ENCODE data around the gene ACSL4.

DNA sequence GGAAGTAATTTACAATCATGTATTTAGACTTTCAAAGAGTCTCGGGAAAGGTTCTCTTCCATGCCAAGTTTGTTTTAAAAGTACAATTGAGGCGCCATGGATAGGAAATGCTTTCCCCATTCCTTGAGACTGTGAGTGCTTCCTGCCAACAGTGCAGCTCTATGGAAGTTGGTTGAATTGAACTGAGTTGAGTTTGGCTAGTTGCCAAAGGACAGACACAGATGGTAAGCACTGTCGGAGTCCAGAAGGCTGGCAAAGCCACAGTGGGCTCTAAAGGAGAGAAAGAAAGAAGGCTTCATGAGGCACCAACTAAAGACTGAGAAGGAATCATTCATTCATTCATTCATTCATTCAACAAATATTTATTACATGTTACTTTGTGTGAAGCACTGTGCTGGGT lies 103.7 kb downstream of the ACSL4 start:
- TF ChIP-seq EZH2phosphoT487 (IDR thresholded peaks at IDR 0.05; ENCODE audit: borderline replicate concordance): no peak
- TF ChIP-seq, protein P1, sequence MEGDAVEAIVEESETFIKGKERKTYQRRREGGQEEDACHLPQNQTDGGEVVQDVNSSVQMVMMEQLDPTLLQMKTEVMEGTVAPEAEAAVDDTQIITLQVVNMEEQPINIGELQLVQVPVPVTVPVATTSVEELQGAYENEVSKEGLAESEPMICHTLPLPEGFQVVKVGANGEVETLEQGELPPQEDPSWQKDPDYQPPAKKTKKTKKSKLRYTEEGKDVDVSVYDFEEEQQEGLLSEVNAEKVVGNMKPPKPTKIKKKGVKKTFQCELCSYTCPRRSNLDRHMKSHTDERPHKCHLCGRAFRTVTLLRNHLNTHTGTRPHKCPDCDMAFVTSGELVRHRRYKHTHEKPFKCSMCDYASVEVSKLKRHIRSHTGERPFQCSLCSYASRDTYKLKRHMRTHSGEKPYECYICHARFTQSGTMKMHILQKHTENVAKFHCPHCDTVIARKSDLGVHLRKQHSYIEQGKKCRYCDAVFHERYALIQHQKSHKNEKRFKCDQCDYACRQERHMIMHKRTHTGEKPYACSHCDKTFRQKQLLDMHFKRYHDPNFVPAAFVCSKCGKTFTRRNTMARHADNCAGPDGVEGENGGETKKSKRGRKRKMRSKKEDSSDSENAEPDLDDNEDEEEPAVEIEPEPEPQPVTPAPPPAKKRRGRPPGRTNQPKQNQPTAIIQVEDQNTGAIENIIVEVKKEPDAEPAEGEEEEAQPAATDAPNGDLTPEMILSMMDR (conservative IDR thresholded peaks at IDR 0.05; ENCODE audit: low read length): no peak

All from Loucy (cell line).